PC-9 (cell line): Measurements from ENCODE around the gene PCDH15. TPM values are rescaled to one million over a fixed set of nuclear protein-coding genes. Genes with fewer than 3 reads are reported as not detected.

Experiments
- BruUV-seq: library from RNA; stranded (reverse); fragments of 400-500 nt; replicated peaks from 2 replicates; lab custom pipeline; 2021; lab: Mats Ljungman, UMichigan
- CTCF ChIA-PET: fragments of 300-600 bp; sonication (Branson Sonifier 250); formaldehyde crosslinking; loops from one replicate; lab custom pipeline; 2022; ENCODE audit warnings: antibody characterized with exemption; lab: Charles Lee
- POLR2A ChIA-PET: fragments of 300-600 bp; sonication (Branson Sonifier 250); formaldehyde crosslinking; loops from one replicate; lab custom pipeline; 2022; ENCODE audit warnings: antibody characterized with exemption; ENCODE audit not compliant: unreplicated experiment; lab: Charles Lee
- DNase-seq, 2 experiments: peaks; one replicate each; pipeline versions ENCODE4 v3.0.0 to v3.0.0-alpha.2; 2015 to 2022; ENCODE audit warnings: mixed read lengths in 1 of 2
- H2AFZ ChIP-seq: fragments of 200-600 bp; sonication (generic); 2 replicates; pipeline ENCODE4 v1.8.1; 2017; ENCODE audit warnings: antibody characterized with exemption
- H3F3A ChIP-seq: fragments of 200-600 bp; sonication (generic); 2 replicates; pipeline ENCODE4 v1.8.1; 2017; ENCODE audit warnings: antibody characterized with exemption, mild to moderate bottlenecking, low read depth; ENCODE audit not compliant: insufficient read depth
- H3K27ac ChIP-seq: fragments of 200-600 bp; sonication (generic); 2 replicates; pipeline ENCODE4 v1.6.1; 2016; ENCODE audit warnings: mixed run types
- H3K27me3 ChIP-seq: fragments of 200-600 bp; sonication (generic); 2 replicates; pipeline ENCODE4 v1.6.1; 2016; ENCODE audit warnings: low read depth, mixed run types; ENCODE audit not compliant: insufficient read depth
- H3K36me3 ChIP-seq: fragments of 200-600 bp; sonication (generic); 2 replicates; pipeline ENCODE4 v1.6.1; 2016; ENCODE audit warnings: low read depth, mixed run types
- H3K4me1 ChIP-seq: fragments of 200-600 bp; sonication (generic); replicated peaks from 2 replicates; pipeline ENCODE4 v1.6.1; 2016; ENCODE audit warnings: mixed run types; ENCODE audit not compliant: insufficient read depth
- H3K4me2 ChIP-seq: fragments of 200-600 bp; sonication (generic); 2 replicates; pipeline ENCODE4 v1.6.1; 2017; ENCODE audit warnings: mixed run types
- H3K4me3 ChIP-seq: fragments of 200-600 bp; sonication (generic); 2 replicates; pipeline ENCODE4 v1.6.1; 2016; ENCODE audit warnings: mixed run types
- H3K79me2 ChIP-seq: fragments of 200-600 bp; sonication (generic); 2 replicates; pipeline ENCODE4 v1.6.1; 2017; ENCODE audit warnings: low read depth, mixed run types
- H3K9me2 ChIP-seq: fragments of 200-600 bp; sonication (generic); 2 replicates; pipeline ENCODE4 v1.8.1; 2017; ENCODE audit warnings: mild to moderate bottlenecking; ENCODE audit not compliant: insufficient read depth
- H3K9me3 ChIP-seq: fragments of 200-600 bp; sonication (generic); 2 replicates; pipeline ENCODE4 v1.8.1; 2016; ENCODE audit warnings: low read depth; ENCODE audit not compliant: insufficient read depth
- H4K20me1 ChIP-seq: fragments of 200-600 bp; sonication (generic); 2 replicates; pipeline ENCODE4 v1.8.1; 2017; ENCODE audit not compliant: insufficient read depth
- EZH2 ChIP-seq: fragments of 200-600 bp; sonication (generic); IDR thresholded peaks from 2 replicates; pipeline ENCODE4 v1.8.0; 2017; ENCODE audit warnings: antibody characterized with exemption, low read depth
- intact Hi-C: fragments of 100-400 bp; cut with micrococcal nuclease; formaldehyde crosslinking; loops from one replicate; pipeline ENCODE4 v1.10.0; 2022; ENCODE audit not compliant: unreplicated experiment
- total RNA-seq: library from RNA; stranded (reverse); gene quantifications from 2 replicates; pipeline ENCODE4 v1.2.3, GENCODE V29; 2021
- TF ChIP-seq, protein P1 (sequence below): fragments of 200-600 bp; sonication (generic); conservative IDR thresholded peaks from 2 replicates; pipeline ENCODE4 v1.6.1; 2017; ENCODE audit warnings: mixed run types, antibody characterized with exemption, mild to moderate bottlenecking, moderate library complexity

The PCDH15 gene
- total RNA-seq, 1 experiment from 2014 or later: not detected

DNA sequence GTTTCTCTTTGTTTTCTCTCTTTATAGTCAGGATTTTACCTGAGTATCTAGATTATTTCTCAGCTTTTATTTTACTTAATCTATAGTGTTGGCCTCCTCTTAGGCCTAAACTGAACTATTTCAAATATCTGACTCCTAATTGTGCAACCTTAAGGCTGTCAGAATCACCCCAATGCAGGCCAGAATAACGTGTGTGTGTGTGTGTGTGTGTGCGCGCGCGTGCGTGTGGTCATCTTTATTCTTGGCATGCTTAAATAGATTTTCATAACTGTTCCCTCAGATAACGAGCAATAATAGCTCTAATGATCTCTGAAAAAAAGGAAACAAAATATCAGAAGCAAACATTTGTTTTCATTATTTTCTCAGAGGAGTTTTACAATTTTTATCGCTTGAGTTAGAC lies 92.4 kb downstream of the PCDH15 start:
- Histone ChIP-seq H3K27ac (no peak overlapping the region), H3K9me2 (no peaks in the 10 kb centered on the region), H3K27me3 (no peaks in the 10 kb centered on the region), H3K79me2 (no peaks in the 10 kb centered on the region), H3K4me2 (no peak overlapping the region), H3K4me3 (no peak overlapping the region), H4K20me1 (0 out of 2 replicates have a peak, but pooled peaks cover 3% of the 10 kb centered on the region), H3K4me1 (no peaks in the 10 kb centered on the region), H3K36me3 (no peaks in the 10 kb centered on the region), H3F3A (no peaks in the 10 kb centered on the region), H3K9me3 (no peaks in the 10 kb centered on the region), H2AFZ (no peak overlapping the region)
- ChIA-PET POLR2A (no interaction called here), CTCF (no interaction called here)
- intact Hi-C loops: no loop called here
- no peak for TF ChIP-seq EZH2
- TF ChIP-seq, protein P1, sequence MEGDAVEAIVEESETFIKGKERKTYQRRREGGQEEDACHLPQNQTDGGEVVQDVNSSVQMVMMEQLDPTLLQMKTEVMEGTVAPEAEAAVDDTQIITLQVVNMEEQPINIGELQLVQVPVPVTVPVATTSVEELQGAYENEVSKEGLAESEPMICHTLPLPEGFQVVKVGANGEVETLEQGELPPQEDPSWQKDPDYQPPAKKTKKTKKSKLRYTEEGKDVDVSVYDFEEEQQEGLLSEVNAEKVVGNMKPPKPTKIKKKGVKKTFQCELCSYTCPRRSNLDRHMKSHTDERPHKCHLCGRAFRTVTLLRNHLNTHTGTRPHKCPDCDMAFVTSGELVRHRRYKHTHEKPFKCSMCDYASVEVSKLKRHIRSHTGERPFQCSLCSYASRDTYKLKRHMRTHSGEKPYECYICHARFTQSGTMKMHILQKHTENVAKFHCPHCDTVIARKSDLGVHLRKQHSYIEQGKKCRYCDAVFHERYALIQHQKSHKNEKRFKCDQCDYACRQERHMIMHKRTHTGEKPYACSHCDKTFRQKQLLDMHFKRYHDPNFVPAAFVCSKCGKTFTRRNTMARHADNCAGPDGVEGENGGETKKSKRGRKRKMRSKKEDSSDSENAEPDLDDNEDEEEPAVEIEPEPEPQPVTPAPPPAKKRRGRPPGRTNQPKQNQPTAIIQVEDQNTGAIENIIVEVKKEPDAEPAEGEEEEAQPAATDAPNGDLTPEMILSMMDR: no peak
- no peak for DNase-seq
- BruUV-seq: no TSS peak

DNA sequence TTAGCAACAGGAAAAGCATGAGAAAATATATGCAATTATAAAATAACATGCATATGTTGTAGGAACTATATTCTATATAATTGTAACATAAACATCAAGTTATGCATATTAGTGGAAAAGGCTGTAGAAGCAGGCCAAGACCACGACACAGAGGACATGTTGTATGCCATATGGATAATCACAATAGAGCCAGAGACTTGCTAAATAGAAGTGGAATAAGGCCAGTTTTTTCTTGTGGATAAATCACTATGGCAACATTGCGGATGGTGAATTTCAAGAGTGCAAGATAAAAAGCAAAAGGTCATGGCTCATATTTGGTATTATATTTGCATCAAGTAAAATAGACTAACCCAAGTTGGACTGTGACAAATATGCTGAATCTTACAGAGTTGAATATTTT lies 93.0 kb downstream of the PCDH15 start:
- Histone ChIP-seq H4K20me1 (0 out of 2 replicates have a peak, but pooled peaks cover 3% of the 10 kb centered on the region), H3K27me3 (no peaks in the 10 kb centered on the region), H3F3A (no peaks in the 10 kb centered on the region), H3K27ac (no peak overlapping the region), H3K4me1 (no peaks in the 10 kb centered on the region), H3K79me2 (no peaks in the 10 kb centered on the region), H3K9me3 (no peaks in the 10 kb centered on the region), H3K36me3 (no peaks in the 10 kb centered on the region), H3K9me2 (no peaks in the 10 kb centered on the region), H2AFZ (no peak overlapping the region), H3K4me3 (no peak overlapping the region), H3K4me2 (no peak overlapping the region)
- POLR2A ChIA-PET: no interaction called here
- TF ChIP-seq, protein P1: no peak
- no peak for TF ChIP-seq EZH2
- no TSS peak for BruUV-seq
- no peak for DNase-seq
- intact Hi-C loops: no loop called here
- CTCF ChIA-PET: no interaction called here

DNA sequence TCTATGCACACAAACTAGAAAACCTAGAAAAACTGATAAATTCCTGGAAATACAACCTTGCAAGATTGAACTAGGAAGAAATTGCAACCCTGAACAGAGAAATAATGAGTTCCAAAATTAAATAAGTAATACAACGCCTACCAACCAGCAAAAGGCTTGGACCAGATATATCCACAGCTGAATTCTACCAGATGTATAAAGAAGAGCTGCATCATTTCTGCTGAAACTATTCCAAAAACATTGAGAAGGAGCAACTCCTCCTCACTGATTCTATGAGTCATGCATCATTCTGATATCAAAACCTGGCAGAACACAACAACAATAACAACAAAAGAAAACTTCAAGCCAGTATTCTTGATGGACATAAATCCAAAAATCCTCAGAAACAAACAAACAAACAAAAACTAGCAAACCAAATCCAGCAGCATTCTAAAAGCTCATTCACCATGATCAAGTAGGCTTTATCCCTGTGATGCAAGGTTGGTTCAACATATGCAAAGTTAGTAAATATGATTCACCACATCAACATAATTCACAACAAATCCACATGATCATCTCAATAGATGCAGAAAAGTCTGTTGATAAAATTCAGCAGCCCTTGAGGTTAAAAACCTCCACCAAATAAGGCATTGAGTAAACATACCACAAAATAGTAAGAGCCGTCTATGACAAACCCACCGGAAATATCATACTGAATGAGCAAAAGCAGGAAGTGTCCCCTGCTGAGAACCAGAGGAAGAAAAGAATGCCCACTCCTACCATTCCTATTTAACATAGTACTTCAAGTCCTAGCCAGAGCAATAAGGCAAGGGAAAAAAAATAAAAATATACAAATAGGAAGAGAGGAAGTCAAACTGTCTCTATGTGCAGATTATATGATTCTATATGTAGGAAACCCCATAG lies 98.2 kb downstream of the PCDH15 start:
- TF ChIP-seq, protein P1: no peak
- no peak for TF ChIP-seq EZH2
- Histone ChIP-seq H3K9me3 (peaks cover 1% of the 10 kb centered on the region; the same call in 1 of the 2 replicates), H3K36me3 (no peaks in the 10 kb centered on the region), H4K20me1 (0 out of 2 replicates have a peak, but pooled peaks cover 3% of the 10 kb centered on the region), H3K27me3 (no peaks in the 10 kb centered on the region), H3K9me2 (no peaks in the 10 kb centered on the region), H3K4me3 (no peak overlapping the region), H3K27ac (no peak overlapping the region), H3F3A (no peaks in the 10 kb centered on the region), H3K4me1 (no peaks in the 10 kb centered on the region), H2AFZ (no peak overlapping the region), H3K4me2 (no peak overlapping the region), H3K79me2 (no peaks in the 10 kb centered on the region)
- ChIA-PET POLR2A (no interaction called here), CTCF (no interaction called here)
- no peak for DNase-seq
- intact Hi-C loops: no loop called here
- no TSS peak for BruUV-seq
